Measurements from ENCODE around the gene TMEM30B.

Gene TMEM30B, protein sequence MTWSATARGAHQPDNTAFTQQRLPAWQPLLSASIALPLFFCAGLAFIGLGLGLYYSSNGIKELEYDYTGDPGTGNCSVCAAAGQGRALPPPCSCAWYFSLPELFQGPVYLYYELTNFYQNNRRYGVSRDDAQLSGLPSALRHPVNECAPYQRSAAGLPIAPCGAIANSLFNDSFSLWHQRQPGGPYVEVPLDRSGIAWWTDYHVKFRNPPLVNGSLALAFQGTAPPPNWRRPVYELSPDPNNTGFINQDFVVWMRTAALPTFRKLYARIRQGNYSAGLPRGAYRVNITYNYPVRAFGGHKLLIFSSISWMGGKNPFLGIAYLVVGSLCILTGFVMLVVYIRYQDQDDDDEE

DNA sequence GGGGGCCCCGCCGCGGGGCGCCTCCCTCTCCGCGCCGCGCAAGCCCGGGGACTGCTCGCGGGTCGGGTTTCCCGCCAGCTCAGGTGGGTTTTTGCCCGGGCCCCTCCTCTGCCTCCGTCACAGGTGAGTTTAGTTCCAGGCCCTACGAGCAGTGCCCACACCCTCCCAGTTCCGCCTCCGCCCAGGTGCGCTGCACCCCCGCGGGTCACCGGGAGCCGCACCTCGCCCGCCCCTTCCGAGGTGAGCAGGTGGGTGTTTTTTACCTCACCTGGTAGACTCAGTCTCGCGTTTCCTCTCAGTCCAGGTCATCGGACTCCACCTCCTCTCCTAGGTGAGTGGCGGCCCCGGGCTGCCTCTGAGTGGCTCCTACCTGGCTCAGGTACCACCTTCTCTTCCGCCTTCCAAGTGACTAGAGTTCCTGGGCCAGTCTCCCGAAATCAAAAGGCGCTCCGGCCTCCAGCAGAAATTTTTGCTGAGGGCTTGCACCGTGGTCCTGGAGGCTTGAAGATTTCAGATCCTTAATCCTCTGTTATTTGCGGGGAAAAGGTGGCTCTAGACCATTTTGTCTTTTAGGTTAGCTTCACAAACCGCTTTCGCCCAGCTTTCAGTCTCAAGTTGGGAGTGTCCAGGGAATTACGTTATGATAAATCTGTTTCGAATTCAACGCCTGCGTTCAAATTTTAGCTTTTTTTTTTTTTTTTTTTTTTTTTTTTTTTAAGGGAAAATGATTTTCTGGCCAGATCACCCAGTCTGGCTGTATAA is at the start of gene TMEM30B:
TSS of gene TMEM30B (minus strand) at position 153 of the 762 bp plus-strand sequence. CDS start 191 bp downstream, outside the sequence.
- Mint-ChIP-seq H3K27ac (no peak within 1 kb of the TSS), H3K4me1 (ENCODE audit: low read depth) (peaks cover 16% of the 10 kb centered on the region), H3K27me3 (peaks cover 65% of the 10 kb centered on the region), H3K4me3 (peak within 1 kb of the TSS; percentile 70), H3K36me3 (ENCODE audit: low read depth) (no peaks in the 10 kb centered on the region), H3K9me3 (no peaks in the 10 kb centered on the region)
- intact Hi-C loops (cut with micrococcal nuclease): no loop called here

DNA sequence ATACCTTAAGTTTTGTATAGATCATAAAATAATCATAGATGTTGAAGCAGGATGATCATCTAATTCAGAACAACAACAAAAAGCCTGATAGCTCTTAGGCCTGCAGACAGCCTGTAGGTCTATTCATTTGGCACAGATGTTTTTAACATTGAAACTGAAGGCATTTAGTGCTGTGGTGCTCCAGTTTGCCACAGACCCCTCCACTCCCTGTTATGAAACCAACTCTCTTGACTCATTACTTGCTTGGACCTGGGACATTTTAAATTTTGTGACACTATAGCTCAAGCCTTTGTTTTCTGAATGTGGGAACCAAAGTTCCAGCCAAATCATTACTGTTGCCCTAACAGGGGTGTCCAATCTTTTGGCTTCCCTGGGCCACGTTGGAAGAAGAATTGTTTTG is 49.4 kb upstream of the TMEM30B start:
- Mint-ChIP-seq H3K27me3 (no peaks in the 10 kb centered on the region), H3K27ac (no peak overlapping the region), H3K4me3 (no peak overlapping the region), H3K36me3 (ENCODE audit: low read depth) (no peaks in the 10 kb centered on the region), H3K9me3 (no peaks in the 10 kb centered on the region), H3K4me1 (ENCODE audit: low read depth) (peaks cover 27% of the 10 kb centered on the region)
- intact Hi-C loops (cut with micrococcal nuclease): no loop called here

- H3K4me3 Mint-ChIP-seq: no peak overlapping the region
- intact Hi-C loops (cut with micrococcal nuclease): no loop called here
- H3K27me3 Mint-ChIP-seq: no peaks in the 10 kb centered on the region
- no peaks in the 10 kb centered on the region for H3K36me3 Mint-ChIP-seq (ENCODE audit: low read depth)
- no peaks in the 10 kb centered on the region for H3K9me3 Mint-ChIP-seq
- H3K4me1 Mint-ChIP-seq (ENCODE audit: low read depth): peaks cover 27% of the 10 kb centered on the region
- H3K27ac Mint-ChIP-seq: peak overlapping the region; percentile 54
Measured at GRCh38 chr14:61329478-61330051, 48.4 kb upstream of the TMEM30B start.

GRCh38 chr14:61328626-61329262 is 47.6 kb upstream of the TMEM30B start:
- H3K36me3 Mint-ChIP-seq (ENCODE audit: low read depth): no peaks in the 10 kb centered on the region

DNA sequence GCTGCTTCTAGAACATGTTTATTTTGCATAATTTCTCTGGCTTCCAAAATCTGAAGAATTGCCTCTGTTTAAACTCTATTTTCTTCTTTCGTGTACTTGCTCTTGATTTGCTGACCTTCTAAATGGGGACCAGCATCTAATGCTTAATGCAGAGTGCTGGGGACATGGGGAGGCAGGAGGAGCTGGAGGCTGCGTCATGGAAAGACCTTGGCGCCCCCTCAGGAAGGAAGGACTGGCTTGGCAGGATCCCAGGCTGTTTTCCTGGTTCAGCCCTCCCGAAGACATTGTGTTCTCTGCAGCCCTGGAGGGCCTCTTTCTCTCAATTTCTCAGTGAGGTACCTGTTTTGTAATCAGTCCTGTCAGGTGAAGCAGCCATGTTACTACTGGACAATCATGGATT is 45.7 kb upstream of the TMEM30B start:
- Mint-ChIP-seq H3K4me3 (no peak overlapping the region), H3K27ac (no peak overlapping the region), H3K4me1 (ENCODE audit: low read depth) (peaks cover 40% of the 10 kb centered on the region), H3K9me3 (no peaks in the 10 kb centered on the region), H3K27me3 (peaks cover 17% of the 10 kb centered on the region), H3K36me3 (ENCODE audit: low read depth) (no peaks in the 10 kb centered on the region)
- intact Hi-C loops (cut with micrococcal nuclease): no loop called here

More at GRCh38 chr14:61328626-61329262, 47.6 kb upstream of the TMEM30B start:
- no peak overlapping the region for H3K4me3 Mint-ChIP-seq
- H3K27me3 Mint-ChIP-seq: peaks cover under 1% of the 10 kb centered on the region
- H3K9me3 Mint-ChIP-seq: no peaks in the 10 kb centered on the region
- intact Hi-C loops (cut with micrococcal nuclease): no loop called here
- H3K27ac Mint-ChIP-seq: peak overlapping the region; percentile 54
- peaks cover 27% of the 10 kb centered on the region for H3K4me1 Mint-ChIP-seq (ENCODE audit: low read depth)

DNA sequence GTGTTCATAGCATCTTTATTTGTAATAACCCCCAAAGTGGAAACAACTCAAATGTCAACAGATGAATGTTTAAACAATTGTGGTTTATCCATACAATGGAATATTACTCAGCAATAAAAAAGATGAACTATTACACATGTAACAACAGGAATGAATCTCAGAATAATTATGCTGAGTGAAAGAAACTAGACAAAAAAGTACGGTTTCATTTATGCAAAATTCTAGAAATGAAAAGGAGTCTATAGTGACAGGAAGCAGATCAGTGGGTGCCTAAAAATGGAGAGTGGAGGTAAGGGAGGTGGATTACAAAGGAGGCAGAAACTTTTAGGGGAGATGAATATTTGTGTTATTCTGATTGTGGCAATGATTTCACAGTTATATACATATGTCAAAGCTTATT is 45.0 kb upstream of the TMEM30B start:
- Mint-ChIP-seq H3K9me3 (no peaks in the 10 kb centered on the region), H3K27me3 (peaks cover 21% of the 10 kb centered on the region), H3K4me3 (no peak overlapping the region), H3K27ac (no peak overlapping the region), H3K36me3 (ENCODE audit: low read depth) (no peaks in the 10 kb centered on the region), H3K4me1 (ENCODE audit: low read depth) (peaks cover 40% of the 10 kb centered on the region)
- intact Hi-C loops (cut with micrococcal nuclease): no loop called here

DNA sequence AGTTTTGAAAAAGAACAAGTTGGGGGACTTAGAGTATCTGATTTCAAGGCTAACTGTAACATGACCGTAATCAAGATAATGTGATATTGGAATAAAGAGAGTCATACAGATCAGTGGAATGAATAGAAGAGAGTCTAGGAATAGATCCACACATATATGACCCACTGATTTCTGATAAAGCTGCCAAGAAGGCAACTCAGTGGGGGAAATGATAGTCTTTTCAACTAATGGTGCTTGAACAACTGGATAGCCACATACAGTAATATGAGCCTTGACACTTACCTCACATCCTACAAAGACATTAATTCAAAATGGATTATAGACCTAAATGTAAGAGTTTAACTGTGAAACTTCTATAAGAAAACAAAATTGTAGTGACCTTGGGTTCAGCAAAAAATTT is 44.0 kb upstream of the TMEM30B start:
- intact Hi-C loops (cut with micrococcal nuclease): no loop called here
- H3K4me1 Mint-ChIP-seq (ENCODE audit: low read depth): peaks cover 39% of the 10 kb centered on the region
- no peak overlapping the region for H3K4me3 Mint-ChIP-seq
- H3K36me3 Mint-ChIP-seq (ENCODE audit: low read depth): no peaks in the 10 kb centered on the region
- peaks cover 23% of the 10 kb centered on the region for H3K27me3 Mint-ChIP-seq
- no peak overlapping the region for H3K27ac Mint-ChIP-seq
- no peaks in the 10 kb centered on the region for H3K9me3 Mint-ChIP-seq

DNA sequence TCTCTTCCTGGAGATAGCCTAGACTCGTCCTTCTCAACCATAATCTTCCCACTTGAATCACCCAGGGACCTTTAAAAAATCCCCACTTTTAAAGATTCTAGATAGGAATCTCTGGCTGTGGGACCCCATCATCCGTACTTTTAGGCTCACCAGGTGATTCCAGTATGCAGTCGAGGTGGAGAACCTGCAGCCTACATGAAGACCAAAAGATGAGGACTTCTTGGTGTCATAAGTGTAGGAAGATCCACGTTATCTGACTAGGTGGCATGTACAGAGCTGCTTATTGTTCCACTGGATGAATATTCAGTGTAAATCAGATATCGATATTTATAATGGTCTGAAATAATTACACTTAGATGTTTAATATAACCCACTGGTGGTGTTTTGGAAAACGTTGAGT is 42.8 kb upstream of the TMEM30B start:
- Mint-ChIP-seq H3K36me3 (ENCODE audit: low read depth) (no peaks in the 10 kb centered on the region), H3K27me3 (peaks cover 23% of the 10 kb centered on the region), H3K27ac (no peak overlapping the region), H3K4me1 (ENCODE audit: low read depth) (peaks cover 27% of the 10 kb centered on the region), H3K9me3 (no peaks in the 10 kb centered on the region), H3K4me3 (no peak overlapping the region)
- intact Hi-C loops (cut with micrococcal nuclease): no loop called here

GRCh38 chr14:61322799-61323290 is 41.7 kb upstream of the TMEM30B start:
- Mint-ChIP-seq H3K9me3 (no peaks in the 10 kb centered on the region), H3K4me3 (peak overlapping the region; percentile 86), H3K27me3 (peaks cover 23% of the 10 kb centered on the region), H3K4me1 (ENCODE audit: low read depth) (peaks cover 18% of the 10 kb centered on the region), H3K27ac (peak overlapping the region; percentile 44), H3K36me3 (ENCODE audit: low read depth) (no peaks in the 10 kb centered on the region)
- intact Hi-C loops (cut with micrococcal nuclease): no loop called here

- Mint-ChIP-seq H3K9me3 (no peaks in the 10 kb centered on the region), H3K4me3 (peak overlapping the region; percentile 86), H3K27me3 (peaks cover 23% of the 10 kb centered on the region), H3K4me1 (ENCODE audit: low read depth) (peaks cover 18% of the 10 kb centered on the region), H3K27ac (peak overlapping the region; percentile 44), H3K36me3 (ENCODE audit: low read depth) (no peaks in the 10 kb centered on the region)
- intact Hi-C loops (cut with micrococcal nuclease): no loop called here
Measured at GRCh38 chr14:61322011-61322798, 41.1 kb upstream of the TMEM30B start.

DNA sequence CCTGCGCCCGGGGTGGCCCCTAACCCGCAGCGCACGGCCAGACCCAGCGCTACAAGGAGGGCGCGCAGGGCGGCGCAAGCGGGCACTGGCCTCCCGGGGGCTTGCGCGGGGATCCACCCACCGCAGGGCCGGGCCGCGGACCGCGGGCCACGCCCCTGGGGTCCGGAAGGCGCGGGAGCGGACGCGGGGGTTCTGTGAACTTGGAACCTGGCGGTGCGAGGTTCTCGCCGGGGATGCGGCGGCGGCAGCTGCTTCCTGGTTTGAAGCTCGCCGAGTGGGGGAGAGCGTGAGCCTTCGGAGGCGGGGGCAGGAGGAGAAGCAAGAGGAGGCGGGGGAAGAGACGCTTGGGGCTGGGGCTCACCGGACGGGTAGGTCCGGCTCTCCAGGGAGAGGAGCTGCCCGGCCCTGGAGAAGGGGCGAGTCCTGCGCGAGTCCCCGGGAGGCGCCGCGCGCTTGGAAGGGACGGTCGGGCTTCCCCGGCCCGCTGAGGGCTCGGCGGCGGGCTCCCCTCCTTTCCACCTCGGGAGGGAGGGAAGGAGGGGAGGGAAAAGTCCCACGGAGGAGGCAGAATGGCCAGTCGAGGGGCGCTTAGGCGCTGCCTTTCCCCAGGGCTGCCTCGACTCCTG is 40.4 kb upstream of the TMEM30B start, which contains the start of gene PRKCH:
TSS of gene PRKCH (plus strand) at position 195 of the 626 bp plus-strand sequence. CDS start 523 bp downstream, outside the sequence.
- Mint-ChIP-seq H3K9me3 (no peaks in the 10 kb centered on the region), H3K27ac (peak within 1 kb of the TSS; percentile 48), H3K4me3 (peak within 1 kb of the TSS; percentile 86), H3K27me3 (peaks cover 23% of the 10 kb centered on the region), H3K4me1 (ENCODE audit: low read depth) (peaks cover 13% of the 10 kb centered on the region), H3K36me3 (ENCODE audit: low read depth) (no peaks in the 10 kb centered on the region)
- intact Hi-C loops (cut with micrococcal nuclease): no loop called here

GRCh38 chr14:61320806-61321384 is 39.8 kb upstream of the TMEM30B start:
- H3K27me3 Mint-ChIP-seq: peaks cover 23% of the 10 kb centered on the region
- H3K4me3 Mint-ChIP-seq: peak overlapping the region; percentile 86
- H3K27ac Mint-ChIP-seq: peak overlapping the region; percentile 48
- no peaks in the 10 kb centered on the region for H3K9me3 Mint-ChIP-seq
- intact Hi-C loops (cut with micrococcal nuclease): no loop called here
- H3K36me3 Mint-ChIP-seq (ENCODE audit: low read depth): no peaks in the 10 kb centered on the region
- peaks cover 13% of the 10 kb centered on the region for H3K4me1 Mint-ChIP-seq (ENCODE audit: low read depth)

Data from dendritic cell treated with granulocyte-macrophage colony-stimulating factor and Interleukin-4, amounts not matched to agents 40 ng/mL and 50 ng/mL, for 4 days (primary cell).